ENCODE measurements around the gene RABGGTB. TPM values are rescaled to one million over a fixed set of nuclear protein-coding genes. Genes with fewer than 3 reads are reported as not detected.
"Not testable (repeated sequence)": the region's sequence is repeated elsewhere in the genome, so short reads cannot be mapped to it uniquely, and the experiment has no call there.

The RABGGTB gene
- total RNA-seq, 1 experiment from 2014 or later, result 139 TPM

DNA sequence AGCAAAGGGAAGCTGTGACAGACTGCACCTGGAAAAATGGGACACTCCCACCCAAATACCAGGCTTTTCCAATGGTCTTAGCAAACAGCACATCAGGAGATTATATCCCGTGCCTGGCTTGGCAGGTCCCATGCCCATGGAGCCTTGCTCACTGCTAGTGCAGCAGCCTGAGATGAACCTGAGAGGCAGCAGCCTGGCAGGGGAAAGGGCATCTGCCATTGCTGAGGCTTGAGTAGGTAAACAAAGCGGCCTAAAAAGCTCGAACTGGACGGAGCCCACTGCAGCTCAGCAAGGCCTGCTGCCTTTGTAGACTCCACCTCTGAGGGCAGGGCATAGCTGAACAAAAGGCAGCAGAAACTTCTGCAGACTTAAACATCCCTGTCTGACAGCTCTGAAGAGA lies 8.2 kb upstream of the RABGGTB start:
- H3K4me3 Mint-ChIP-seq; POLR2A ChIA-PET; H3K36me3 Mint-ChIP-seq; ATAC-seq; CTCF ChIA-PET; H3K4me1 Mint-ChIP-seq; H3K27ac Mint-ChIP-seq; DNase-seq (ENCODE audit: low spot score): not testable (repeated sequence)
- peaks cover 27% of the 10 kb centered on the region for H3K27me3 Mint-ChIP-seq (ENCODE audit: low read depth)
- H3K9me3 Mint-ChIP-seq, result peaks cover 19% of the 10 kb centered on the region

DNA sequence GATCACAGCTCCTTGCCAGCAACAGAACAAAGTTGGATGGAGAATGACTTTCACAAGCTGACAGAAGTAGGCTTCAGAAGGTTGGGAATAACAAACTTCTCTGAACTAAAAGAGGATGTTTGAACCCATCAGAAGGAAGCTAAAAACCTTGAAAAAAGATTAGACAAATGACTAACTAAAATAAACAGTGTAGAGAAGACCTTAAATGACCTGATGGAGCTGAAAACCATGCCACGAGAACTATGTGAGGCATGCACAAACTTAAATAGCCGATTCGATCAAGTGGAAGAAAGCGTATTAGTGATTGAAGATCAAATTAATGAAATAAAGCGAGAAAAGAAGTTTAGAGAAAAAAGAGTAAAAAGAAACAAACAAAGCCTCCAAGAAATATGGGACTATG lies 7.4 kb upstream of the RABGGTB start:
- CTCF ChIA-PET; H3K4me1 Mint-ChIP-seq; H3K4me3 Mint-ChIP-seq; DNase-seq (ENCODE audit: low spot score); H3K36me3 Mint-ChIP-seq; POLR2A ChIA-PET; H3K27ac Mint-ChIP-seq; ATAC-seq: not testable (repeated sequence)
- peaks cover 27% of the 10 kb centered on the region for H3K27me3 Mint-ChIP-seq (ENCODE audit: low read depth)
- H3K9me3 Mint-ChIP-seq, result peaks cover 19% of the 10 kb centered on the region

DNA sequence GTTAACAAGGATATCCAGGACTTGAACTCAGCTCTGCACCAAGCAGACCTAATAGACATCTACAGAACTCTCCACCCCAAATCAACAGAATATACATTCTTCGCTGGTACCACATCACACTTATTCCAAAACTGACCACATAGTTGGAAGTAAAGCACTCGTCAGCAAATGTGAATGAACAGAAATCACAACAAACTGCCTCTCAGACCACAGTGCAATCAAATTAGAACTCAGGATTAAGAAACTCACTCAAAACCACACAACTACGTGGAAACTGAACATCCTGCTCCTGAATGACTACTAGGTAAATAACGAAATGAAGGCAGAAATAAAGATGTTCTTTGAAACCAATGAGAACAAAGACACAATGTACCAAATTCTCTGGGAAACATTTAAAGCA lies 5.9 kb upstream of the RABGGTB start:
- H3K4me3 Mint-ChIP-seq; ATAC-seq; DNase-seq (ENCODE audit: low spot score); CTCF ChIA-PET; H3K4me1 Mint-ChIP-seq; H3K36me3 Mint-ChIP-seq; H3K27ac Mint-ChIP-seq; POLR2A ChIA-PET: not testable (repeated sequence)
- peaks cover 27% of the 10 kb centered on the region for H3K27me3 Mint-ChIP-seq (ENCODE audit: low read depth)
- H3K9me3 Mint-ChIP-seq, result peaks cover 19% of the 10 kb centered on the region

DNA sequence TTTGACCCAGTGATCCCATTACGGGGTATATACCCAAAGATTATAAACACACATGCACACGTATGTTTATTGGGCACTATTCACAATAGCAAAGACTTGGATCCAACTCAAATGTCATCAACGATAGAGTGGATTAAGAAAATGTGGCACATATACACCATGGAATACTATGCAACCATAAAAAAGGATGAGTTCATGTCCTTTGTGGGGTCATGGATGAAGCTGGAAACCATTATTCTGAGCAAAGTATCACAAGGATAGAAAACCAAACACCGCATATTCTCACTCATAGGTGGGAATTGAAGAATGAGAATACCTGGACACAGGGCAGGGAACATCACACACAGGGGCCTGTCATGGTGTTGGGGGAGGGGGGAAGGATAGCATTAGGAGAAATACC lies 2.1 kb upstream of the RABGGTB start:
- DNase-seq (ENCODE audit: low spot score); H3K27ac Mint-ChIP-seq; POLR2A ChIA-PET; H3K9me3 Mint-ChIP-seq; ATAC-seq; H3K4me3 Mint-ChIP-seq; CTCF ChIA-PET: not testable (repeated sequence)
- peaks cover 29% of the 10 kb centered on the region for H3K36me3 Mint-ChIP-seq
- peaks cover 15% of the 10 kb centered on the region for H3K4me1 Mint-ChIP-seq
- peaks cover 21% of the 10 kb centered on the region for H3K27me3 Mint-ChIP-seq (ENCODE audit: low read depth)

DNA sequence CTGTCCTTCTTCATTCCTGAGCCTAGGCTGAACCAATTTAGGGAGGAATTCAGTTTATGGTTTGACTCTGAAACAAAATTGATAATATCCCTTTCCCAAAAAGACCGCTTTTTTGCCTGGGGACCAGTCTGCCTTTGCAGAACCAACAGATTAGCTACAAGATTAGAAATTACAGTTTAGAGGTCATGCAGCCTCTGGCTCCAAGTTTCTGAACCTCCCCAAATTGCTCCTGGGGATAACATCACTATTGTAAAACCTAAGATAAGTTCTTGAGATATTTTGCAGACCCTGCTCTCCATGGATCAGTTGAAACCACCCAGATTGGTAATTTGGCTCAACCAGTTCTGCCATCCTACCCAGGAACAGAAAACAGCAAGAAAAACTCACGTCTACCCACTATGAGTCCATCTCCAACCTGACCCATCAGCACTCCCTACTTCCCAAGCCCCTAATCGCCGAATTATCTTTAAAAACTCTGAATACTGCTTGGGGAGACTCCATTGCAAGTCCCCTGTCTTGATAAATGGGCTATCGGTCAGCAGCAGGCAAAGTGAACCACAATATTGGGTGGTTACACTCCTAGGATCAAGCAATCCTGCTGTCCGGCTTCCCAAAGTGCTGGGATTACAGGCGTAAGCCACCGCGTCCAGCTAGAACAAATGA lies 605 bp upstream of the RABGGTB start:
- CTCF ChIA-PET, result interaction anchor here (1.5 kb wide), 1 partner anchor 171 kb away, joined by 6 read pairs; no protein-coding TSS in a partner anchor
- Mint-ChIP-seq H3K27me3 (ENCODE audit: low read depth) (peaks cover 12% of the 10 kb centered on the region), H3K36me3 (peaks cover 44% of the 10 kb centered on the region), H3K9me3 (no peaks in the 10 kb centered on the region), H3K4me3 (peak overlapping the region; percentile 99), H3K27ac (peak overlapping the region; percentile 96), H3K4me1 (peaks cover 30% of the 10 kb centered on the region)
- DNase-seq (ENCODE audit: low spot score), result no peak
- TF ChIP-seq ETV6 (CRISPR knock-in tag; IDR thresholded peaks at IDR 0.05) (no peak), E2F4 (CRISPR knock-in tag; IDR thresholded peaks at IDR 0.05; ENCODE audit: borderline replicate concordance, low read depth) (no peak), CREM (CRISPR knock-in tag; IDR thresholded peaks at IDR 0.05) (no peak), ZNF671 (CRISPR knock-in tag; IDR thresholded peaks at IDR 0.05) (no peak), JAZF1 (CRISPR knock-in tag; IDR thresholded peaks at IDR 0.05) (no peak), NFE2L1 (CRISPR knock-in tag; IDR thresholded peaks at IDR 0.05) (no peak), MAX (CRISPR knock-in tag; IDR thresholded peaks at IDR 0.05) (no peak), HMGA2 (CRISPR knock-in tag; IDR thresholded peaks at IDR 0.05) (no peak), ZNF423 (CRISPR knock-in tag; IDR thresholded peaks at IDR 0.05) (no peak), ATF6 (CRISPR knock-in tag; IDR thresholded peaks at IDR 0.05) (no peak), MYBL2 (CRISPR knock-in tag; IDR thresholded peaks at IDR 0.05) (no peak), ZNF532 (CRISPR knock-in tag; IDR thresholded peaks at IDR 0.05; ENCODE audit: borderline replicate concordance) (no peak), ZNF416 (CRISPR knock-in tag; IDR thresholded peaks at IDR 0.05) (no peak), HMGXB4 (CRISPR knock-in tag; IDR thresholded peaks at IDR 0.05) (no peak)
- POLR2A ChIA-PET, result interaction anchor here (0.5 to 1.6 kb wide), 5 partner anchors 10 to 62 kb away, joined by 3 to 12 read pairs (median 5); partner anchors contain the start of gene MSH4
- peak; percentile 30 for ATAC-seq

Data from WTC11 (cell line).